GM15510 (cell line): ENCODE data around the gene GBX1.

Experiments used
- POLR2A ChIP-seq: IDR thresholded peaks from 3 replicates; pipeline ENCODE4 v1.6.1; 2011; ENCODE audit warnings: borderline replicate concordance; ENCODE audit not compliant: insufficient read length; ENCODE audit errors: extremely low read depth

Gene GBX1

DNA sequence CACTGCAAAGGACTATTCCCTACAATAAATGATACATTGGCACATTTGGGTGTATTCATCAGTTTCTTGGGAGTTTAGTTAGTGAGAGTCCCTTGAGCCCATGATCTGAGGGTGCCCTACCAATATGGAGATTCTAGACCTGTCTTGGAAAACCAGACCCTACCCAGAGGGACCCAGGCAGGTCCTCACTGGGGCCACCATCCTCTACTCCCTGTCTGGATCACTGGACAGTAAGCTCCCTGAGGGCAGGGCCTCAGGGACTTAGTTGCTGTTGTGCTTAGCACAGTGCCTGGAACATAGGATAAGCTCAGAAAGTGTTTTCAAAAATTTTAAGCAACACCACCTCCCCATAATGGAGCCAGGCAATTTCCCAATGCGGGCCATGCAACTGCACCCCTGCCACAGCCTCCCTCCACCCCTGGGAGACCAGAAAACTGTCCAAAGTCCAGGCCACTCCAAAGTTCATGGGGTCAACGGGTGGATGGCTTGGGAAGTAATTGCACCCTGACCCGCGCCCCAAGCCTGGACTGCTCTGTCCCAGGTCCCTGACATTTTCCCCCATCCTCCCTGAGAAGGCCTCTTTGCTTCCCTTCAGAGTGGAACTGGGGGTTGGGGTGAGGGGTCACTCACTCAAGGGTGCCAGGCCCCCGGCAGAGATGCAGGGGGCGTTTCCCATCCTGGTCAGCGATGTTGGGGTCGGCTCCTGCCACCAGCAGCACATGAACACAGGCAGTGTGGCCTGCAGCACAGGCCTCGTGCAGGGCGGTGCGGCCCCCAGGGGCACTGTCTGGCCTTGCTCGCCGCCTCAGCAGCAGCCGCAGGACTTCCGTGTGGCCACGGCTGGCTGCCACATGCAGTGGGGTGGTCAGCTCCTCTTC is 18.5 kb upstream of the GBX1 start:
- TF ChIP-seq POLR2A, result no peak

DNA sequence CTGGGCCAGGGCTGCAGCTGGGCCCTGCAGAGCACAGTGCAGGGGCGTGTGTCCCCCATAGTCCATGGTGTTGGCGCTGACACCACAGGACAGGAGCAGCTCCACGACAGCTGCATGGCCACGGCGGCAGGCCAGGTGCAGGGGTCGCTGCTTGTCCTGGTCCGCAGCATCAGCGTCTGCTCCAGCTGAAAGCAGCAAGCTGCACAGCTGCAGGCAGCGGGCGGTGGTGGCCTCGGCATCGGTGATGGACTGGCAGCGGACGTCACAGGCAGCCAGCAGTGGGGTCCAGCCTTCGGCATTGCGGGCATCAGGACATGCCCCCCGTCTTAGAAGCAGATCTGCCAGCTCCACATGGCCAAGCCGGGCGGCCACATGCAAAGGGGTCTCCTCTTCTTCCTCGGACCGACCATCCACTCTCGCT is 13.5 kb upstream of the GBX1 start:
- no peak for TF ChIP-seq POLR2A

DNA sequence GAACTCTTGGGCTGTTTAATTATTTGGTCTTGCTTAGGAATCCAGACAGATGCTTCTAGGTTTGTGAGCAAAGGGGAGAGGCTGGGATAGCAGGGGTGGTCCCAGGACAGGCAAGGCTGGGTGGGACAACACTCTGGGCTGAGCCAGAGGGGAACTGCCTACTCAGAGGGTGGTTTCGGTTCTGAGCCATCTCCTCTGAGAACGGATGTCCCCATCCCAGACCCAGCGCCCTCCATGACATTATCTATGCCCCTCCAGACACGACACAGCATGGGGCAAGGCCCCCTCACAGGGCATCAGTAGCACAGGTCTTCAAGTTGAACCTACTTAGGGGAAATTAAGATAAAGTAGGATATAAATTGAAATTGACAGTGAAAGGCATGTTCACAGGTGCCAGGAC is 12.5 kb upstream of the GBX1 start:
- no peak for TF ChIP-seq POLR2A

DNA sequence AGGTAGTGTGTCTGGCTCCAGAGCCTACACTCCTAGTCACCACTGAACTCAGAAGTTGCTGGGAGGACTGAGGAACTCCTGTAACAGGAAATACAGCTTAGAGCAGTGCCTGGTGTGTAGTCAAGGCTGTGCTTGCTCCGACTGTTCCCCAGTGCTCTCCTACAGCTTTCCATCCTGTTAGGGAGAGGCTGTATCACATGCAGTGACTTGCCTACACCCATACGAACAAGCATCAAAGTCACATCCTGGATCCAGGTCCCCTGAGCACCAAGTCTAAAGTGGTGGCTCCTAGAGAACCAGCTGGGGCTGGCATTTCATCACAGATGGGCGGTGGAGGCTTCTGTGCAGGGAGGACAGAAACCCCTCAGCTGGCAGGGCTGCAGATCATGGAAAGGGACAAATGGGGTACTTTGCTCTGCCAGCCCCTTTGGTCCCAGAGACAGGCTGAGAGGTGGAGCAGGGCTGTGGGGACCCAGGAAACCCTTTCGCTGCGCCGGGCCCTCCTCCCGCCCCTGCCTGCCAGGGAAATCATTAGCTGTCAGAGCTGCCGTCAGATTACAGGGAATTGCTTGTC is 11.9 kb upstream of the GBX1 start:
- TF ChIP-seq POLR2A, result no peak

GRCh38 chr7:151178831-151179230 is 11.3 kb upstream of the GBX1 start:
- no peak for TF ChIP-seq POLR2A

- no peak for TF ChIP-seq POLR2A
Measured at GRCh38 chr7:151178236-151178635, 10.7 kb upstream of the GBX1 start.

DNA sequence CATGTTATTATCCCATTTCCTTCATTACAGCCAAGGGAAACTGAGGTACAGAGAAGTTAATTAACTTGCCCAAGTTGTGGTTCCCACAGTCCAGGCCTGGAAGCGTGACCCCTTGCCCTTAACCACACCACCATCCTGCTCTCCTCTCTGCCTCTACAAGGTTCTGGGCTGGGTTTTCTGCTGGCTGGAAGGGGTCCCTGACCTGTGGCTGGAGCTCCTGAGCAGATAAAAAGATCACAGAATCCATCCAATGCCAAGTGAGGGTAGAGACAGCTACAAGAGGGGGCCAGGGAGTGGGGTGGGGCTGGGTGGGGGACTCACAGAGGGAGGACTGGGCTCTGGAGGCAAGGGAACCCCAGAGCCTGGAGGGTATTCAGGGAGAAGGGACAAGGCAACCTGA is 9.8 kb upstream of the GBX1 start:
- TF ChIP-seq POLR2A, result no peak

DNA sequence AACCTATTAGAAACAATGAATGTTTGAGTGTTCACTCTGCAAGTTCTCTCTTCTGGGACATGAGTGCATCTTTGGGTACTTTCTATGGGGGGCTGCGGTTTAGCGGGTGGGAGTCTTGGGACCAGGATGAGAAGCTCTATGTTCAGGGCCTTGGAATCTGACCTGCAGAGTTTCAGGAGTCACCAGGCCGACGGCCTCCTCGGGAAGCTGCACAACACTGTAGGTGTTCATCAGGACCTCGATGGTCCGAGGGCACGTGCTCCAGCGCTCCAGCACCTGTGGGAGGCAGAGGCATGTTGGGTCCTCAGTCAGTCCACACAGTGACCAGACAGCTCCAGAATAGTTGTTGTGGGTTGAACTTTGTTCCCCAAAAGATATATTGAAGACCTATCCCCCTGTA is 8.9 kb upstream of the GBX1 start:
- no peak for TF ChIP-seq POLR2A

DNA sequence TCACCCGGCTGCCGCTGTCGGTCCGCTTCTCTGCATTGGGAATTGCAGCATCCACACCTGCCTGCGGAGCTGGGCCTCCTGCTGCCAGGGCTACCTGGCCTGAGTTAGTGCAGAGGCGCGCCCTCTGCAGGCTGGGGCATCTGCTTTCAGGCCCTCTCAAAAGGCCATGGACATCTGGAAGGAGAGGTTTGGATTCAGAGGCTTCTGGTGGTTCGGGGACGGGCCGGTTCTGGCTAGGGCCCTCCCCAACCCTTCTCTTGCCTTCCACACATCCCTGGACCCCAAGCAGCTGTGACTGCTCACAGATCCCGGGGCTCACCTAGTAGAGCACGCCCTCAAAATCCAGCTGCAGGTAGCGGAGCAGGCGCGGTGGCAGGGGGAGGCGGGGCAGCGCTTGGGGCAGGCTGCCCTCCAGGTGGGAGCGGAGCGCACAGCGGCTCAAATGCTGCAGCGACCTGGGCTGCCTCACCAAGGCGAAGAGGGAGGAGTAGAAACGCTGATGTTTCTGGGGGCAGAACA is 8.4 kb upstream of the GBX1 start:
- no peak for TF ChIP-seq POLR2A

GRCh38 chr7:151175047-151175792 is 7.7 kb upstream of the GBX1 start:
- no peak for TF ChIP-seq POLR2A

DNA sequence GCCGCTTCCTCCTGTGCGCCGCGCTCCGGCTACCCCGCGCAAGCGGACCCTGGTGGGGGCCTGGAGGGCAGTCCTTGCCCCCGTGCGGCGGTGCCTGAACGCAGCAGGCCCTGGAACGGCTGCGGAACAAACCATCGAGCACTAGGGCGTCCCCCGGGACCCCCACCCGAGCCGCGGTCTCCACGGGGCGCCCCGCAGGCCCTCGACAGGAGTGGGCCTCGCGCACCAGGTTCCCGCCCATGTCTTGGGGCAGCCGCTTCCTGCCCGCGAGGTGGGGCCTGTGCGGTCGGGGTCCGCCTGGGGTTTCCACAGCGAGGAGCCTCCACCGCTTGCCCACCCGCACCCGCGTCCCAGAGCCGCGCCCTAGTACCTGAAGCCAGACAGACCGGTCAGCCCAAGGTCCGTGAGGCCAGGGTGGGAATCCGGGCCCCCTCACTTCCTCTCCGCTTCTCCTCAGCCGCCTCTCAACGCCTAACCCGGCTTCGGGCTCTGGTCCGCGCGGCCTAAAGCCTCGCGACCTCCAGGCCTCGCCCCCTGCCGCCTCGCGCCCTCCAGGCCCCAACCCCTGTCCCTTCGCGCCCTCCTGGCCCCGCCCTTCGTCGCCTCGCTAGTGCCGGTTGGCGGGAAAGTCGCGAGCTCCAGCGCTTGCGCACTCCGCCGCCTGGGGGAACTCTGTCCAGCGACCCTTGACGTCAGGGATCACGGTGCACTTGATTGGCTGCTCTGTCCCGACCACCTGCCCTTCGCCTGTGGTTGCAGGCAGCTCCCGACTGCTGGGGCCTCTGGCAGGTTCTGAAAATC is 7.0 kb upstream of the GBX1 start:
- no peak for TF ChIP-seq POLR2A

DNA sequence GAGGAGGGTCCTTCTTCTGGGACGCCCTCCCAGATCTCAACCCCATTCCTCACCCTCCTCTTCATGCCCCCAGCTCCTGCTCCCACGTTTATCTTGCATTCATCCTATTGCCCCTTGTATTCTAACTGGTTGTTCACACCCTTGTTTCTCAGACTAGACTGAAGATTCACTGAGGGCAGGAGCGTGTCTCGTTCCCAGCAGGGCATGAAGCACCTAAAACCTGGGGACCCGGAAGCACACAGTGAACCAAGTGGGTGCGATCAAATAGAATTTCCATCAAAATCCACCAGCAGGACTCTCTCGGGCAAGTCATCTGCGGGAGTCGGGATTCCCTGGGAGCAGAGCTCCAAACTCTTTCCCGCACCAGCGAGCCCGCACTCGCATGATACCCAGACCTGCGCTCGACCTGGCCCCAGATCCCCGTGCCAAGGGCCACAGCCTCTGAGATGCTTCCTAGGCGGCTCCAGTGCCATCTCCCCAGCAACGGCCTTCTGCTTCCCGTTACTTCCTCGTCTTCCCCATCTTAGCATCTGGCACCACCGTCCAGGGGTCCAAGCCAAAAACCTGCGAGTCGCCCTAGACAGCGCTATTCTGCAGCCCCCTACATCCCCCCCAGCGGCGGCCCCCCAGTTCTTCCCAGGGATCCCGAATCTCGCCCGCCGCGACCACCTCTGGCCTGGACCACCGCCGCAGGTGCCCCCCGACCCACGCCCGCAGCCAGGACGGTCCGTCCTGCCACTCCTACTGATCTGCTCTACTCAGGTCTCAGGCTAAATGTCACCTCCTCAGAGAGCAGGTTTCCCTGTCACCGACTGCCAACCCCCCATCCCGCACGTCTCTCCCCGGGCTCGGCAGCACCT is 6.1 kb upstream of the GBX1 start:
- no peak for TF ChIP-seq POLR2A

DNA sequence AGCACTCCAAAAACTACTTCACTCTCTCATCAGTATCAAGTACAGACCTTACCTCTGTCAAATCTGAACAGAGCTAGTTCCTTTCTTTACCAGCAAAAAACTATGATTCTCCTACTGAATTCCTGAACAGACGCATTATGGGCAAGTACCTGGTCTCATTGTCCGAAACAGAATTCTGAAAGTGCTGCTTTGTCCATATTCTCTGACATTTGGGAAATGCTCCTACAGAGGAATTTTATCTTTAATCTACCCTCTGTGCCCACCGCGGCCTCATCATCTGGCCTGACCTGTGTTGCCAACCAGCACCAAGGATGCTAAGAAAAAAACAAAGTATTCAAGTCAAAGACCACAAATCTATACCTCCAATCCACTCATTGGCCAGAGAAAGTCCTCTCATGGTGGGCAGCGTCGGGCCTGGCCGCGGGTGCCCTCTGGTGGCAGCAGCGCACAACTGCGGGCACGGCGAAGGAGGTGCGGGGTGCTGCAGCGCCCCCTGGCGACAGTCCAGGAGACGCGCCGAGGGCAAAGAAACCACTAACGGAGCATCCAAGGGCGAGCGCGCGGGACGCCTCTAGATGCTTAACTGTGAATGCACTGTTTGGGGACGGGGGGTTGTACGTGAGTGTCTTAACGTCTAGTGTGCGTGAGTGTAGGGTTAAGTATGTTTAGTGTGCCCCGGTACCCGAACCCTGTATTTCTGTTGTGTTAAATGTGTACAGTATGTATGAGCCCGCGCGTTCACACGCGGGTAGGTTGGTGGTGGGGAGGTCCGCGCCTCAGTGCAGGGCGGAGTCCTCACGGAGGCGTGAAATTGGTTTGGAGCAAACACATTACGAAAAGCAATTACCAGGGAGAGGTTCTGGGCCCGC is 5.0 kb upstream of the GBX1 start:
- no peak for TF ChIP-seq POLR2A

DNA sequence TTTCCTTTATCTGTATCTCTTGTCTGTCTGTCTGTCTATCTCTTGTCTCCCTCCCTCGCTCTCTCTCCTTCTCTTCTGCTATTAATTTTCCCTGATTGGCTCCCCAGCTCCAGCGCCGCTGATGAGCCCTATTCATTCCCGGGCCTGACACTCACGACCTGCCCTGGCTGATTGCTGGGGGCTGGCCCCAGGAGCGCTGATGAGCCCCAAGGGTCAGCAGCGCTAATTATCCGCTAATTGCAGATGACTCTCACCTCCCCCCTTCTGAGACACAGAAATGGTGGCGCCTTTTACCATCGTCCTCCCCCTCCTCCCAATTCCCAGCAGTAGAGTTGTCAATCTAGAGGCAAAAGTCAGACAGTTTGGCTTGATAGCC is 1.3 kb upstream of the GBX1 start:
- no peak for TF ChIP-seq POLR2A
